ENCODE measurements around the gene FCRL5.
A peak's percentile ranks its signal among the peaks of the same experiment; 100 is the strongest.
"Not testable (repeated sequence)": the region's sequence is repeated elsewhere in the genome, so short reads cannot be mapped to it uniquely, and the experiment has no call there.

Gene FCRL5

GRCh38 chr1:157498736-157499090, 53.6 kb downstream of the FCRL5 start:
- Histone ChIP-seq H3K9ac (ENCODE audit: low read length) (no peak overlapping the region), H3K36me3 (ENCODE audit: control insufficient read depth, insufficient read depth, low read length, severe bottlenecking) (no peaks in the 10 kb centered on the region), H3K9me3 (ENCODE audit: control insufficient read depth, low read length) (no peaks in the 10 kb centered on the region), H3K27me3 (replicated peaks; ENCODE audit: control insufficient read depth, insufficient read depth, low read length) (peaks cover 18% of the 10 kb centered on the region), H3K4me3 (ENCODE audit: low read length) (no peak overlapping the region), H3K4me1 (ENCODE audit: control insufficient read depth, insufficient read depth, low read length) (no peaks in the 10 kb centered on the region)
- DNase-seq (ENCODE audit: low read depth): no peak

GRCh38 chr1:157497987-157498735, 54.2 kb downstream of the FCRL5 start:
- Histone ChIP-seq H3K36me3 (ENCODE audit: control insufficient read depth, insufficient read depth, low read length, severe bottlenecking) (no peaks in the 10 kb centered on the region), H3K4me1 (ENCODE audit: control insufficient read depth, insufficient read depth, low read length) (no peaks in the 10 kb centered on the region), H3K9me3 (ENCODE audit: control insufficient read depth, low read length) (no peaks in the 10 kb centered on the region), H3K9ac (ENCODE audit: low read length) (no peak overlapping the region), H3K27me3 (replicated peaks; ENCODE audit: control insufficient read depth, insufficient read depth, low read length) (peaks cover 18% of the 10 kb centered on the region), H3K4me3 (ENCODE audit: low read length) (no peak overlapping the region)
- DNase-seq (ENCODE audit: low read depth): no peak

GRCh38 chr1:157497284-157497683, 55.0 kb downstream of the FCRL5 start:
- Histone ChIP-seq H3K4me3 (ENCODE audit: low read length) (no peak overlapping the region), H3K27me3 (replicated peaks; ENCODE audit: control insufficient read depth, insufficient read depth, low read length) (peaks cover 14% of the 10 kb centered on the region), H3K9ac (ENCODE audit: low read length) (no peak overlapping the region), H3K9me3 (ENCODE audit: control insufficient read depth, low read length) (no peaks in the 10 kb centered on the region), H3K4me1 (ENCODE audit: control insufficient read depth, insufficient read depth, low read length) (no peaks in the 10 kb centered on the region), H3K36me3 (ENCODE audit: control insufficient read depth, insufficient read depth, low read length, severe bottlenecking) (no peaks in the 10 kb centered on the region)
- DNase-seq (ENCODE audit: low read depth): no peak

GRCh38 chr1:157496121-157496526, 56.2 kb downstream of the FCRL5 start:
- H3K4me1 ChIP-seq (ENCODE audit: control insufficient read depth, insufficient read depth, low read length): no peaks in the 10 kb centered on the region
- no peak overlapping the region for H3K9ac ChIP-seq (ENCODE audit: low read length)
- H3K9me3 ChIP-seq (ENCODE audit: control insufficient read depth, low read length): no peaks in the 10 kb centered on the region
- H3K27me3 ChIP-seq (replicated peaks; ENCODE audit: control insufficient read depth, insufficient read depth, low read length): peaks cover 12% of the 10 kb centered on the region
- peak; percentile 76 for DNase-seq (ENCODE audit: low read depth)
- H3K36me3 ChIP-seq (ENCODE audit: control insufficient read depth, insufficient read depth, low read length, severe bottlenecking): no peaks in the 10 kb centered on the region
- no peak overlapping the region for H3K4me3 ChIP-seq (ENCODE audit: low read length)

- no peaks in the 10 kb centered on the region for H3K36me3 ChIP-seq (ENCODE audit: control insufficient read depth, insufficient read depth, low read length, severe bottlenecking)
- no peaks in the 10 kb centered on the region for H3K4me1 ChIP-seq (ENCODE audit: control insufficient read depth, insufficient read depth, low read length)
- H3K9ac ChIP-seq (ENCODE audit: low read length): no peak overlapping the region
- no peak for DNase-seq (ENCODE audit: low read depth)
- peaks cover 12% of the 10 kb centered on the region for H3K27me3 ChIP-seq (replicated peaks; ENCODE audit: control insufficient read depth, insufficient read depth, low read length)
- H3K4me3 ChIP-seq (ENCODE audit: low read length): no peak overlapping the region
- no peaks in the 10 kb centered on the region for H3K9me3 ChIP-seq (ENCODE audit: control insufficient read depth, low read length)
Measured at GRCh38 chr1:157495285-157495684, 57.0 kb downstream of the FCRL5 start.

- Histone ChIP-seq H3K4me3 (ENCODE audit: low read length) (no peak overlapping the region), H3K9me3 (ENCODE audit: control insufficient read depth, low read length) (no peaks in the 10 kb centered on the region), H3K27me3 (replicated peaks; ENCODE audit: control insufficient read depth, insufficient read depth, low read length) (peaks cover 7% of the 10 kb centered on the region), H3K36me3 (ENCODE audit: control insufficient read depth, insufficient read depth, low read length, severe bottlenecking) (no peaks in the 10 kb centered on the region), H3K4me1 (ENCODE audit: control insufficient read depth, insufficient read depth, low read length) (no peaks in the 10 kb centered on the region), H3K9ac (ENCODE audit: low read length) (no peak overlapping the region)
- DNase-seq (ENCODE audit: low read depth): no peak
Measured at GRCh38 chr1:157494093-157494492, 58.2 kb downstream of the FCRL5 start.

GRCh38 chr1:157490467-157491165, 61.7 kb downstream of the FCRL5 start:
- peak; percentile 71 for DNase-seq (ENCODE audit: low read depth)
- Histone ChIP-seq H3K27me3 (replicated peaks; ENCODE audit: control insufficient read depth, insufficient read depth, low read length) (no peaks in the 10 kb centered on the region), H3K4me1 (ENCODE audit: control insufficient read depth, insufficient read depth, low read length) (no peaks in the 10 kb centered on the region), H3K36me3 (ENCODE audit: control insufficient read depth, insufficient read depth, low read length, severe bottlenecking) (no peaks in the 10 kb centered on the region), H3K4me3 (ENCODE audit: low read length) (no peak overlapping the region), H3K9ac (ENCODE audit: low read length) (no peak overlapping the region), H3K9me3 (ENCODE audit: control insufficient read depth, low read length) (no peaks in the 10 kb centered on the region)

- Histone ChIP-seq H3K9me3 (ENCODE audit: control insufficient read depth, low read length) (no peaks in the 10 kb centered on the region), H3K9ac (ENCODE audit: low read length) (no peak overlapping the region), H3K4me3 (ENCODE audit: low read length) (no peak overlapping the region), H3K27me3 (replicated peaks; ENCODE audit: control insufficient read depth, insufficient read depth, low read length) (no peaks in the 10 kb centered on the region), H3K4me1 (ENCODE audit: control insufficient read depth, insufficient read depth, low read length) (no peaks in the 10 kb centered on the region), H3K36me3 (ENCODE audit: control insufficient read depth, insufficient read depth, low read length, severe bottlenecking) (no peaks in the 10 kb centered on the region)
- no peak for DNase-seq (ENCODE audit: low read depth)
Measured at GRCh38 chr1:157488156-157488555, 64.2 kb downstream of the FCRL5 start.

- no peak overlapping the region for H3K9ac ChIP-seq (ENCODE audit: low read length)
- H3K4me1 ChIP-seq (ENCODE audit: control insufficient read depth, insufficient read depth, low read length): no peaks in the 10 kb centered on the region
- H3K36me3 ChIP-seq (ENCODE audit: control insufficient read depth, insufficient read depth, low read length, severe bottlenecking): no peaks in the 10 kb centered on the region
- no peak for DNase-seq (ENCODE audit: low read depth)
- H3K9me3 ChIP-seq (ENCODE audit: control insufficient read depth, low read length): no peaks in the 10 kb centered on the region
- no peaks in the 10 kb centered on the region for H3K27me3 ChIP-seq (replicated peaks; ENCODE audit: control insufficient read depth, insufficient read depth, low read length)
- H3K4me3 ChIP-seq (ENCODE audit: low read length): no peak overlapping the region
Measured at GRCh38 chr1:157487504-157487903, 64.8 kb downstream of the FCRL5 start.

GRCh38 chr1:157487096-157487495, 65.2 kb downstream of the FCRL5 start:
- Histone ChIP-seq H3K4me1 (ENCODE audit: control insufficient read depth, insufficient read depth, low read length) (no peaks in the 10 kb centered on the region), H3K36me3 (ENCODE audit: control insufficient read depth, insufficient read depth, low read length, severe bottlenecking) (no peaks in the 10 kb centered on the region), H3K4me3 (ENCODE audit: low read length) (no peak overlapping the region), H3K27me3 (replicated peaks; ENCODE audit: control insufficient read depth, insufficient read depth, low read length) (no peaks in the 10 kb centered on the region), H3K9me3 (ENCODE audit: control insufficient read depth, low read length) (no peaks in the 10 kb centered on the region), H3K9ac (ENCODE audit: low read length) (no peak overlapping the region)
- no peak for DNase-seq (ENCODE audit: low read depth)

GRCh38 chr1:157486400-157486799, 65.9 kb downstream of the FCRL5 start:
- not testable (repeated sequence) for H3K36me3 ChIP-seq (ENCODE audit: control insufficient read depth, insufficient read depth, low read length, severe bottlenecking); H3K4me3 ChIP-seq (ENCODE audit: low read length); H3K9me3 ChIP-seq (ENCODE audit: control insufficient read depth, low read length); H3K27me3 ChIP-seq (replicated peaks; ENCODE audit: control insufficient read depth, insufficient read depth, low read length); H3K9ac ChIP-seq (ENCODE audit: low read length); H3K4me1 ChIP-seq (ENCODE audit: control insufficient read depth, insufficient read depth, low read length); DNase-seq (ENCODE audit: low read depth)

Data from adipocyte (in vitro differentiated cells).